GM19099 (cell line): ENCODE results near the gene CAMTA1.

Experiments
- POLR2A ChIP-seq: IDR thresholded peaks from 3 replicates; pipeline ENCODE4 v1.6.1; 2011; ENCODE audit warnings: low read depth; ENCODE audit not compliant: insufficient read length; ENCODE audit errors: extremely low read depth

The CAMTA1 gene

GRCh38 chr1:6891781-6892579 lies 106.7 kb downstream of the CAMTA1 start:
- TF ChIP-seq POLR2A = no peak

GRCh38 chr1:6893388-6893787 lies 108.1 kb downstream of the CAMTA1 start:
- no peak for TF ChIP-seq POLR2A

GRCh38 chr1:6897138-6897537 lies 111.9 kb downstream of the CAMTA1 start:
- no peak for TF ChIP-seq POLR2A

- no peak for TF ChIP-seq POLR2A
Measured at GRCh38 chr1:6898974-6899539, 113.8 kb downstream of the CAMTA1 start.

- no peak for TF ChIP-seq POLR2A
Measured at GRCh38 chr1:6899621-6900020, 114.4 kb downstream of the CAMTA1 start.

GRCh38 chr1:6902153-6902552 lies 116.9 kb downstream of the CAMTA1 start:
- TF ChIP-seq POLR2A = no peak

- no peak for TF ChIP-seq POLR2A
Measured at GRCh38 chr1:6904476-6905170, 119.4 kb downstream of the CAMTA1 start.

- no peak for TF ChIP-seq POLR2A
Measured at GRCh38 chr1:6905331-6905730, 120.1 kb downstream of the CAMTA1 start.

- no peak for TF ChIP-seq POLR2A
Measured at GRCh38 chr1:6905790-6906189, 120.5 kb downstream of the CAMTA1 start.

- no peak for TF ChIP-seq POLR2A
Measured at GRCh38 chr1:6906783-6907182, 121.5 kb downstream of the CAMTA1 start.

- no peak for TF ChIP-seq POLR2A
Measured at GRCh38 chr1:6907201-6907600, 121.9 kb downstream of the CAMTA1 start.

GRCh38 chr1:6907676-6908434 lies 122.6 kb downstream of the CAMTA1 start:
- TF ChIP-seq POLR2A = no peak

- TF ChIP-seq POLR2A = no peak
Measured at GRCh38 chr1:6909401-6909800, 124.1 kb downstream of the CAMTA1 start.

GRCh38 chr1:6909857-6910256 lies 124.6 kb downstream of the CAMTA1 start:
- TF ChIP-seq POLR2A = no peak
